ENCODE measurements around the gene LIN37. TPM values are rescaled to one million over a fixed set of nuclear protein-coding genes. Genes with fewer than 3 reads are reported as not detected.
A peak's percentile ranks its signal among the peaks of the same experiment; 100 is the strongest.

LIN37 gene
- polyA plus RNA-seq, 1 donor (not counting 4 experiments of a cell fraction or from before 2014, with no cell fraction given): 6.7 TPM

- Histone ChIP-seq H3K36me3 (ENCODE audit: control insufficient read depth in 2 of 2, extremely low read depth in 1 of 2, insufficient read depth in 2 of 2, low read length in 2 of 2) (peaks cover 17 to 20% of the 10 kb centered on the region in 2 experiments), H4K20me1 (ENCODE audit: control insufficient read depth, extremely low read depth, insufficient read depth, low read length) (no peaks in the 10 kb centered on the region)
These were observed 8.9 kb downstream of the LIN37 start for GRCh38 chr19:35757231-35757748.

GRCh38 chr19:35757749-35758608 is 9.6 kb downstream of the LIN37 start, which contains the start of gene PROSER3:
PROSER3 (plus strand) TSS chr19:35758176; CDS start chr19:35758216, 40 bp downstream.
- H3K36me3 ChIP-seq (ENCODE audit: control insufficient read depth in 2 of 2, extremely low read depth in 1 of 2, insufficient read depth in 2 of 2, low read length in 2 of 2): peaks cover 11 to 20% of the 10 kb centered on the region in 2 experiments
- H3K9me3 ChIP-seq (ENCODE audit: control insufficient read depth, low read depth, low read length): no peaks in the 10 kb centered on the region
- peak within 1 kb of the TSS; percentile 84 for H3K4me2 ChIP-seq (ENCODE audit: control insufficient read depth, extremely low read depth, insufficient read depth, low read depth, low read length)
- H2AFZ ChIP-seq (ENCODE audit: control insufficient read depth, low read length): peak within 1 kb of the TSS; percentile 94
- H4K20me1 ChIP-seq (ENCODE audit: control insufficient read depth, extremely low read depth, insufficient read depth, low read length): no peaks in the 10 kb centered on the region
- peaks cover 23% of the 10 kb centered on the region for H3K4me1 ChIP-seq (ENCODE audit: control insufficient read depth, extremely low read depth, insufficient read depth, low read length)
- FAIRE-seq: peak; percentile 84
- peak; percentile 99 for DNase-seq (ENCODE audit: low read depth, low spot score)
- peaks cover 20% of the 10 kb centered on the region for H3K79me2 ChIP-seq (ENCODE audit: control insufficient read depth, insufficient read depth, low read length)
- peak within 1 kb of the TSS; percentile 100 for H3K9ac ChIP-seq (ENCODE audit: control insufficient read depth, extremely low read depth, insufficient read depth, low read length)
- TF ChIP-seq CTCF (optimal IDR thresholded peaks at IDR 0.05 in 1 of 3, IDR thresholded peaks at IDR 0.05 in 1 of 3, conservative IDR thresholded peaks at IDR 0.05 in 1 of 3; ENCODE audit: extremely low read depth in 1 of 3, insufficient read depth in 2 of 3, low read length in 3 of 3) (no peak), EZH2 (IDR thresholded peaks at IDR 0.05; ENCODE audit: low read length) (no peak)
- dilution Hi-C loops (cut with MboI; ENCODE audit: extremely low pct_ligation_motif_present, low sequenced_read_pairs): no loop called here
- peak within 1 kb of the TSS; percentile 92 to 100 (median 95) for H3K4me3 ChIP-seq (ENCODE audit: control insufficient read depth in 2 of 3, extremely low read depth in 1 of 3, insufficient read depth in 2 of 3, low read depth in 1 of 3, low read length in 3 of 3)
- H3K27me3 ChIP-seq (ENCODE audit: control insufficient read depth, extremely low read depth, insufficient read depth, low read length): no peaks in the 10 kb centered on the region
- H3K27ac ChIP-seq (ENCODE audit: control insufficient read depth, insufficient read depth, low read length): peak within 1 kb of the TSS; percentile 98
- H3K9me1 ChIP-seq (ENCODE audit: control insufficient read depth, extremely low read depth, insufficient read depth, low read length): no peaks in the 10 kb centered on the region

More at GRCh38 chr19:35757231-35757748, 8.9 kb downstream of the LIN37 start:
- Histone ChIP-seq H3K4me2 (ENCODE audit: control insufficient read depth, extremely low read depth, insufficient read depth, low read depth, low read length) (peak overlapping the region; percentile 82), H3K27ac (ENCODE audit: control insufficient read depth, insufficient read depth, low read length) (peak overlapping the region; percentile 43), H3K27me3 (ENCODE audit: control insufficient read depth, extremely low read depth, insufficient read depth, low read length) (no peaks in the 10 kb centered on the region), H3K9me1 (ENCODE audit: control insufficient read depth, extremely low read depth, insufficient read depth, low read length) (no peaks in the 10 kb centered on the region), H3K4me3 (ENCODE audit: control insufficient read depth in 2 of 3, extremely low read depth in 1 of 3, insufficient read depth in 2 of 3, low read depth in 1 of 3, low read length in 3 of 3) (peak overlapping the region; percentile 53 to 92 (median 65)), H2AFZ (ENCODE audit: control insufficient read depth, low read length) (peak overlapping the region; percentile 15), H3K79me2 (ENCODE audit: control insufficient read depth, insufficient read depth, low read length) (peaks cover 20% of the 10 kb centered on the region), H3K4me1 (ENCODE audit: control insufficient read depth, extremely low read depth, insufficient read depth, low read length) (peaks cover 23% of the 10 kb centered on the region), H3K9ac (ENCODE audit: control insufficient read depth, extremely low read depth, insufficient read depth, low read length) (peak overlapping the region; percentile 52), H3K9me3 (ENCODE audit: control insufficient read depth, low read depth, low read length) (no peaks in the 10 kb centered on the region)
- DNase-seq (ENCODE audit: low read depth, low spot score) (no peak), FAIRE-seq (no peak)
- dilution Hi-C loops (cut with MboI; ENCODE audit: extremely low pct_ligation_motif_present, low sequenced_read_pairs): no loop called here
- TF ChIP-seq EZH2 (IDR thresholded peaks at IDR 0.05; ENCODE audit: low read length): no peak
- TF ChIP-seq CTCF (optimal IDR thresholded peaks at IDR 0.05 in 1 of 3, IDR thresholded peaks at IDR 0.05 in 1 of 3, conservative IDR thresholded peaks at IDR 0.05 in 1 of 3; ENCODE audit: extremely low read depth in 1 of 3, insufficient read depth in 2 of 3, low read length in 3 of 3): no peak
